Glutamatergic neuron (in vitro differentiated cells): Measurements from ENCODE around the gene SPATA20. TPM values are rescaled to one million over a fixed set of nuclear protein-coding genes. Genes with fewer than 3 reads are reported as not detected.

Experiments
- DNase-seq: peaks from one replicate; pipeline ENCODE4 v3.0.0; 2022
- H3K27ac Mint-ChIP-seq: one replicate; pipeline ENCODE4 v1.8.0; 2020; ENCODE audit warnings: mild to moderate bottlenecking, mixed read lengths, inconsistent platforms; ENCODE audit not compliant: unreplicated experiment
- H3K27me3 Mint-ChIP-seq: one replicate; pipeline ENCODE4 v1.8.0; 2020; ENCODE audit warnings: mild to moderate bottlenecking, moderate library complexity, mixed read lengths, inconsistent platforms; ENCODE audit not compliant: unreplicated experiment
- H3K36me3 Mint-ChIP-seq: one replicate; pipeline ENCODE4 v1.8.0; 2020; ENCODE audit warnings: mild to moderate bottlenecking, mixed read lengths, inconsistent platforms; ENCODE audit not compliant: unreplicated experiment
- H3K4me1 Mint-ChIP-seq: one replicate; pipeline ENCODE4 v1.8.0; 2020; ENCODE audit warnings: mild to moderate bottlenecking, low read depth, mixed read lengths, inconsistent platforms; ENCODE audit not compliant: unreplicated experiment
- H3K4me3 Mint-ChIP-seq: one replicate; pipeline ENCODE4 v1.8.0; 2020; ENCODE audit warnings: mild to moderate bottlenecking, mixed read lengths, inconsistent platforms; ENCODE audit not compliant: unreplicated experiment
- H3K9me3 Mint-ChIP-seq: one replicate; pipeline ENCODE4 v1.8.0; 2020; ENCODE audit warnings: mild to moderate bottlenecking, moderate library complexity, mixed read lengths, inconsistent platforms; ENCODE audit not compliant: unreplicated experiment
- CTCF ChIP-seq: fragments of 200-600 bp; sonication (generic); IDR thresholded peaks from one replicate; pipeline ENCODE4 v1.5.0; 2021; ENCODE audit not compliant: partially characterized antibody, unreplicated experiment
- total RNA-seq: library from RNA; stranded (reverse); fragmentation: NEBNext Ultra II Directional; extraction: Animal tissue kit (Norgen Biotek cat#: 25700); gene quantifications from one replicate; pipeline ENCODE4 v1.2.1, GENCODE V29; 2021; ENCODE audit not compliant: unreplicated experiment

Gene SPATA20
- total RNA-seq, 1 donor from 2014 or later = 14.0 TPM

DNA sequence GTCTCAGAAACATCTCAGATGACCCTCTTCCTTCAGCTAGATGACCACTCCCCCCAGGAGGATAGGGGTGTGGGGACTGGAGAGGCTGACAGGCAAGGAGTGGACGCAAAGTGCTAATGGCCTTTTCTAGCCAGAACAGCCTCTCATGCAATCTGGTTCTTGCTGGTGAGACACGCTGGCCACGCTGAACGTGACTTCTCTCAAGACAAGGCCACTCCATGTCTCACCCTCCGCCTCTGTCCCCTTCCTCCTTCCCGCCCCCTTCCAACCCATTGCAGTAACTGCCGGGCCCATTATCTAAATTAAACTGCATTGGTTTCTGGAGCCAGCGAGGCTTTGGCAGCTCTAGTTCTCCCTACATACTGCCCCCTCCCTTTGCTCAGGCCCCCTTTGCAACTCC, 23.1 kb downstream of the SPATA20 start:
- peaks cover 3% of the 10 kb centered on the region for H3K36me3 Mint-ChIP-seq
- DNase-seq = no peak
- peaks cover 2% of the 10 kb centered on the region for H3K9me3 Mint-ChIP-seq
- peaks cover 20% of the 10 kb centered on the region for H3K27me3 Mint-ChIP-seq
- H3K27ac Mint-ChIP-seq = no peak overlapping the region
- peak overlapping the region; percentile 44 for H3K4me3 Mint-ChIP-seq
- TF ChIP-seq CTCF = no peak
- H3K4me1 Mint-ChIP-seq = peaks cover 33% of the 10 kb centered on the region

DNA sequence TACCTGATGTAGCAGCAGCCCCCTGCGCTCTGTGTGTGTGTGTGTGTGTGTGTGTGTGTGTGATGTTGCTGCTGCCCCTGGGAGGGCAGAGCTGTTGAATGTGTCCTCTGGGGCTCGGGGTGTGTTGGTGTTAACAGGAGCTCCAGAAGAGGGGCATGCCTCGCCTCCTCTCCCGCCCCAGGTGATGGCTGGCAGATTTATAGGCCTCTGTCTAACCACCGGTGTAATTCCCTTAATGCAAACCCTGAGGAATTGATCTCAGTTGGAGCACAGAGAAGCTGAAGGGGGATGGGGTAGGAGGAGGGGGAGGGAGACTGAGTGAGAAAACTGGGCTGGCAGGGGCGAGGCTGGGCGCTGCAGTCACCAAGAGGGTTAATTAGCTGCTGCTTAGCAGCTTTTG, 23.6 kb downstream of the SPATA20 start:
- H3K4me3 Mint-ChIP-seq = peak overlapping the region; percentile 44
- DNase-seq = no peak
- H3K4me1 Mint-ChIP-seq = peaks cover 33% of the 10 kb centered on the region
- peaks cover 2% of the 10 kb centered on the region for H3K9me3 Mint-ChIP-seq
- H3K27ac Mint-ChIP-seq = no peak overlapping the region
- peaks cover 3% of the 10 kb centered on the region for H3K36me3 Mint-ChIP-seq
- H3K27me3 Mint-ChIP-seq = peaks cover 19% of the 10 kb centered on the region
- TF ChIP-seq CTCF = no peak

DNA sequence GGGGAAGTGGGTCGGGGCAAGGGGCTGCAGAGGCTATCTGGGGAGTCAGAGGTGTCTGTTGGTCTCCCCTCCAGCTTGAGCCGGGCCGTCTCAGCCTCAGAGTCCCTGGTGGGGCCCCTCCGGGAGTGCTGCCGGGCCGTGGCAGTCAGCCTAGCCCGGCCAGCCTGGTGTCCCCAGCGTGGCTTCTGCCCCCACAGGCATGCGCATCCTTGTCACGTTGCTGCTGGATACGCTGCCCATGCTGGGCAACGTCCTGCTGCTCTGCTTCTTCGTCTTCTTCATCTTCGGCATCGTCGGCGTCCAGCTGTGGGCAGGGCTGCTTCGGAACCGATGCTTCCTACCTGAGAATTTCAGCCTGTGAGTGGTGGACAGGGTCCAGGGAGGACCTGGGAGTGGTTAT, 24.7 kb downstream of the SPATA20 start:
- peaks cover 16% of the 10 kb centered on the region for H3K27me3 Mint-ChIP-seq
- H3K27ac Mint-ChIP-seq = peak overlapping the region; percentile 79
- peaks cover 3% of the 10 kb centered on the region for H3K36me3 Mint-ChIP-seq
- no peak for TF ChIP-seq CTCF
- H3K4me1 Mint-ChIP-seq = peaks cover 23% of the 10 kb centered on the region
- peaks cover 2% of the 10 kb centered on the region for H3K9me3 Mint-ChIP-seq
- DNase-seq = no peak
- no peak overlapping the region for H3K4me3 Mint-ChIP-seq

GRCh38 chr17:50572541-50572940, 25.6 kb downstream of the SPATA20 start:
- H3K27me3 Mint-ChIP-seq = peaks cover 15% of the 10 kb centered on the region
- no peak overlapping the region for H3K4me3 Mint-ChIP-seq
- H3K27ac Mint-ChIP-seq = no peak overlapping the region
- H3K9me3 Mint-ChIP-seq = peaks cover 6% of the 10 kb centered on the region
- H3K36me3 Mint-ChIP-seq = peaks cover 3% of the 10 kb centered on the region
- no peak for DNase-seq
- no peak for TF ChIP-seq CTCF
- peaks cover 23% of the 10 kb centered on the region for H3K4me1 Mint-ChIP-seq

DNA sequence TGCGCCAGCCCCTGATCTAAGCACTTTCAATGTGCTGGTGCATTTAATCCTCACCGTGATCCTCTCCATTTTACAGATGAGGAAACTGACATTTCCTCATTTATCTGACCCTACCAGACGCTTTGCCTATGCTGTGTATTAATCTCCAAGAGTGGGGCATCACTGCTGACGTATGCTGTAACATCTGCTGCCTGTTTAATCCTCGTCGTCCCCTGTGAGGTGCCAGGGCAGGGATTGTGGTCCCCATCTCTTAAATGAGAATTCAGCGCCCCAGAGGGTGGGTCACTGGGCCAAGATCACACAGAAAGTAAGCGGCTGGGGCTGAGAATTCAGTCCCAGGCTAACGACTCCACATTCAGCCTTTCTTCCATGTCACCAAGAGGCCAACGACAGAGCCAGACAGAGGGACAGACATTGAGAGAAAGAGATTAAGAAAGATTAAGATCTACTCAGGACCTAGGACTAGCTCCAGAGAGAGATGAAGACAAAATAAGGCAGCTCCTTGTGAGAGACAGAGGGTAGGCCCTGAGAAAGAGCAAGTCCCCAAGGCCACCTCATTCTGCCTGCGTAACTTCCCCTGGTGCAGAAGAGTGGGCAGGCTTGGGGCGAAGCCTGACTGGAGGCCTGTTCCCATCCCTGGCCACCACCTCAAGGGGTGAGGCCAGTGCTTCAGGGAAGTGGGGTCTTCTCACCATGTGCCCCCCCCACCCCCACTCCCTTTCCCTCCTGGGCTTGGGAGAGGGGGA, 27.1 kb downstream of the SPATA20 start:
- H3K9me3 Mint-ChIP-seq = peaks cover 10% of the 10 kb centered on the region
- no peak overlapping the region for H3K27ac Mint-ChIP-seq
- no peak for TF ChIP-seq CTCF
- H3K4me1 Mint-ChIP-seq = peaks cover 20% of the 10 kb centered on the region
- peaks cover 3% of the 10 kb centered on the region for H3K36me3 Mint-ChIP-seq
- no peak for DNase-seq
- H3K27me3 Mint-ChIP-seq = peaks cover 15% of the 10 kb centered on the region
- no peak overlapping the region for H3K4me3 Mint-ChIP-seq
